ENCODE results near the gene ADAMTSL1.

Gene ADAMTSL1

DNA sequence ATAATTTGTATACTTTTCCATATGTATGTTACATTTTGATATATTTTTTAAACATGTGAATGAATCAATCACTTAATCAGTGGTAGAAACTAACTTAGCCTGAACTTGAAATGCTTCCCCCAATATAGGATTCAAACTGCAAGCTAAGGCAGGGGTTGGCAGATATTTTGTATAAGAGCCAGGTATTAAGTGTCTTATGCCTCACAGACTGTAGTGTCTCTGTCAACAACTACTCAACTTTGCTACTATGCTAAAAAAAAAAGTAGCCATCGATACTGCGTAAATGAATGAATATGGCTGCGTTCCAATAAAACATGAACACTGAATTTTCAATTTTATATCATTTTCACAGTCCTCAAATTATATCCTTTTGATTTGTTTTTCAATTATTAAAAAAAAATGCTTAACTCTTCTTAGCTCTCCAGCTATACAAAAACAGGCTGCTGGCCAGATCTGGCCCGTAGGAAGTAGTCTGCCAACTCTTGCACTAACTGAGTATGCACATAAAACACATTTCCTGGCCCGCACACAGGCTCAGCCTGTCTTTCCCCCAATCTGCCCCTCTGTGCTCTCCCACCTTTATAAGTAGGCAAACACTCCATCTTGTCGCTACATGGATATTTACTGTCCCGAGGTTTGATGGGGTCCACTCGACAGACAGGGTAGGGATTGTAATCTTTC lies 467.2 kb downstream of the ADAMTSL1 start:
- H3K4me1 ChIP-seq (ENCODE audit: control insufficient read depth, insufficient read depth, low read length): no peaks in the 10 kb centered on the region; the same call in 1 of the 2 replicates
- H3K4me3 ChIP-seq (ENCODE audit: low read depth, low read length): no peak overlapping the region
- ChIA-PET POLR2A (no interaction called here), CTCF (no interaction called here)
- no peak overlapping the region for H3K27ac ChIP-seq (ENCODE audit: extremely low read depth, low read depth, low read length)
- TF ChIP-seq ZNF175 (tag by site-specific recombination; IDR thresholded peaks at IDR 0.05): no peak
- TF ChIP-seq SCRT2 (tag by site-specific recombination; IDR thresholded peaks at IDR 0.05): no peak
- no peak for TF ChIP-seq ZNF580 (tag by site-specific recombination; IDR thresholded peaks at IDR 0.05)
- TF ChIP-seq ZNF391 (tag by site-specific recombination; IDR thresholded peaks at IDR 0.05; ENCODE audit: borderline replicate concordance, low read depth): no peak
- no peak for TF ChIP-seq ZNF600 (tag by site-specific recombination; IDR thresholded peaks at IDR 0.05)
- no peak for TF ChIP-seq ZNF184 (tag by site-specific recombination; IDR thresholded peaks at IDR 0.05)
- TF ChIP-seq CTCF (tag by site-specific recombination; IDR thresholded peaks at IDR 0.05): no peak
- no peak for TF ChIP-seq ZNF274 (IDR thresholded peaks at IDR 0.05; ENCODE audit: low read length)
- no peak for TF ChIP-seq ZNF274 (tag by site-specific recombination; IDR thresholded peaks at IDR 0.05; ENCODE audit: borderline replicate concordance)
- no peak for TF ChIP-seq ZNF837 (tag by site-specific recombination; IDR thresholded peaks at IDR 0.05)
- TF ChIP-seq ZNF654 (tag by site-specific recombination; IDR thresholded peaks at IDR 0.05; ENCODE audit: low read depth): no peak
- TF ChIP-seq, protein P1, sequence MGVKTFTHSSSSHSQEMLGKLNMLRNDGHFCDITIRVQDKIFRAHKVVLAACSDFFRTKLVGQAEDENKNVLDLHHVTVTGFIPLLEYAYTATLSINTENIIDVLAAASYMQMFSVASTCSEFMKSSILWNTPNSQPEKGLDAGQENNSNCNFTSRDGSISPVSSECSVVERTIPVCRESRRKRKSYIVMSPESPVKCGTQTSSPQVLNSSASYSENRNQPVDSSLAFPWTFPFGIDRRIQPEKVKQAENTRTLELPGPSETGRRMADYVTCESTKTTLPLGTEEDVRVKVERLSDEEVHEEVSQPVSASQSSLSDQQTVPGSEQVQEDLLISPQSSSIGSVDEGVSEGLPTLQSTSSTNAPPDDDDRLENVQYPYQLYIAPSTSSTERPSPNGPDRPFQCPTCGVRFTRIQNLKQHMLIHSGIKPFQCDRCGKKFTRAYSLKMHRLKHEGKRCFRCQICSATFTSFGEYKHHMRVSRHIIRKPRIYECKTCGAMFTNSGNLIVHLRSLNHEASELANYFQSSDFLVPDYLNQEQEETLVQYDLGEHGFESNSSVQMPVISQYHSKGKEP (tag by site-specific recombination; IDR thresholded peaks at IDR 0.05): no peak
- TF ChIP-seq ZNF521 (tag by site-specific recombination; IDR thresholded peaks at IDR 0.05): no peak
- TF ChIP-seq HOXC10 (CRISPR knock-in tag; IDR thresholded peaks at IDR 0.05): no peak
- no peak for TF ChIP-seq TRIM28 (IDR thresholded peaks at IDR 0.05; ENCODE audit: borderline replicate concordance, low read length)
- no peaks in the 10 kb centered on the region for H3K36me3 ChIP-seq (ENCODE audit: control insufficient read depth in 2 of 2, insufficient read depth in 1 of 2, low read length in 2 of 2)
- H3K9me3 ChIP-seq (ENCODE audit: control insufficient read depth, insufficient read depth, low read depth, low read length): no peaks in the 10 kb centered on the region

GRCh38 chr9:18942801-18943200 lies 468.8 kb downstream of the ADAMTSL1 start:
- H3K36me3 ChIP-seq (ENCODE audit: control insufficient read depth in 2 of 2, insufficient read depth in 1 of 2, low read length in 2 of 2): no peaks in the 10 kb centered on the region
- H3K27ac ChIP-seq (ENCODE audit: extremely low read depth, low read depth, low read length): no peak overlapping the region
- no peaks in the 10 kb centered on the region for H3K9me3 ChIP-seq (ENCODE audit: control insufficient read depth, insufficient read depth, low read depth, low read length)
- ChIA-PET CTCF (interaction anchor here (0.5 kb wide), 1 partner anchor 218 kb away, joined by 5 read pairs; no protein-coding TSS in a partner anchor), POLR2A (no interaction called here)
- H3K4me3 ChIP-seq (ENCODE audit: low read depth, low read length): no peak overlapping the region
- peaks cover 2% of the 10 kb centered on the region; the same call in 1 of the 2 replicates for H3K4me1 ChIP-seq (ENCODE audit: control insufficient read depth, insufficient read depth, low read length)
- TF ChIP-seq, protein P2, sequence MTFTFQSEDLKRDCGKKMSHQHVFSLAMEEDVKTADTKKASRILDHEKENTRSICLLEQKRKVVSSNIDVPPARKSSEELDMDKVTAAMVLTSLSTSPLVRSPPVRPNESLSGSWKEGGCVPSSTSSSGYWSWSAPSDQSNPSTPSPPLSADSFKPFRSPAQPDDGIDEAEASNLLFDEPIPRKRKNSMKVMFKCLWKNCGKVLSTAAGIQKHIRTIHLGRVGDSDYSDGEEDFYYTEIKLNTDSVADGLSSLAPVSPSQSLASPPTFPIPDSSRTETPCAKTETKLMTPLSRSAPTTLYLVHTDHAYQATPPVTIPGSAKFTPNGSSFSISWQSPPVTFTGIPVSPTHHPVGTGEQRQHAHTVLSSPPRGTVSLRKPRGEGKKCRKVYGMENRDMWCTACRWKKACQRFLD (tag by site-specific recombination; IDR thresholded peaks at IDR 0.05): no peak
- TF ChIP-seq ZNF2 (tag by site-specific recombination; IDR thresholded peaks at IDR 0.05): no peak
- no peak for TF ChIP-seq ZNF660 (tag by site-specific recombination; IDR thresholded peaks at IDR 0.05)
- TF ChIP-seq BCL6B (tag by site-specific recombination; IDR thresholded peaks at IDR 0.05): no peak
- no peak for TF ChIP-seq TCF7L2 (IDR thresholded peaks at IDR 0.05; ENCODE audit: borderline replicate concordance, low read depth, low read length)
- no peak for TF ChIP-seq ZNF585B (tag by site-specific recombination; IDR thresholded peaks at IDR 0.05)
- no peak for TF ChIP-seq KLF17 (tag by site-specific recombination; IDR thresholded peaks at IDR 0.05)
- TF ChIP-seq, protein P3, sequence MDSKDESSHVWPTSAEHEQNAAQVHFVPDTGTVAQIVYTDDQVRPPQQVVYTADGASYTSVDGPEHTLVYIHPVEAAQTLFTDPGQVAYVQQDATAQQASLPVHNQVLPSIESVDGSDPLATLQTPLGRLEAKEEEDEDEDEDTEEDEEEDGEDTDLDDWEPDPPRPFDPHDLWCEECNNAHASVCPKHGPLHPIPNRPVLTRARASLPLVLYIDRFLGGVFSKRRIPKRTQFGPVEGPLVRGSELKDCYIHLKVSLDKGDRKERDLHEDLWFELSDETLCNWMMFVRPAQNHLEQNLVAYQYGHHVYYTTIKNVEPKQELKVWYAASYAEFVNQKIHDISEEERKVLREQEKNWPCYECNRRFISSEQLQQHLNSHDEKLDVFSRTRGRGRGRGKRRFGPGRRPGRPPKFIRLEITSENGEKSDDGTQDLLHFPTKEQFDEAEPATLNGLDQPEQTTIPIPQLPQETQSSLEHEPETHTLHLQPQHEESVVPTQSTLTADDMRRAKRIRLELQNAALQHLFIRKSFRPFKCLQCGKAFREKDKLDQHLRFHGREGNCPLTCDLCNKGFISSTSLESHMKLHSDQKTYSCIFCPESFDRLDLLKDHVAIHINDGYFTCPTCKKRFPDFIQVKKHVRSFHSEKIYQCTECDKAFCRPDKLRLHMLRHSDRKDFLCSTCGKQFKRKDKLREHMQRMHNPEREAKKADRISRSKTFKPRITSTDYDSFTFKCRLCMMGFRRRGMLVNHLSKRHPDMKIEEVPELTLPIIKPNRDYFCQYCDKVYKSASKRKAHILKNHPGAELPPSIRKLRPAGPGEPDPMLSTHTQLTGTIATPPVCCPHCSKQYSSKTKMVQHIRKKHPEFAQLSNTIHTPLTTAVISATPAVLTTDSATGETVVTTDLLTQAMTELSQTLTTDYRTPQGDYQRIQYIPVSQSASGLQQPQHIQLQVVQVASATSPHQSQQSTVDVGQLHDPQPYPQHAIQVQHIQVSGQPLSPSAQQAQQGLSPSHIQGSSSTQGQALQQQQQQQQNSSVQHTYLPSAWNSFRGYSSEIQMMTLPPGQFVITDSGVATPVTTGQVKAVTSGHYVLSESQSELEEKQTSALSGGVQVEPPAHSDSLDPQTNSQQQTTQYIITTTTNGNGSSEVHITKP (tag by site-specific recombination; IDR thresholded peaks at IDR 0.05): no peak
- TF ChIP-seq ZNF211 (tag by site-specific recombination; IDR thresholded peaks at IDR 0.05; ENCODE audit: low read depth): no peak
- no peak for TF ChIP-seq ZNF596 (tag by site-specific recombination; IDR thresholded peaks at IDR 0.05)
- no peak for TF ChIP-seq ZNF391 (tag by site-specific recombination; IDR thresholded peaks at IDR 0.05; ENCODE audit: borderline replicate concordance, low read depth)
